Natural killer cell (primary cell): ENCODE results near the gene GALNT2. TPM values are rescaled to one million over a fixed set of nuclear protein-coding genes. Genes with fewer than 3 reads are reported as not detected.

ENCODE experiments used
- ATAC-seq, 3 donors: fragments of 150-1000 bp in 2 of 3; fragments of 200-7000 bp in 1 of 3; cut with Tn5 transposase; 1 replicate in 1 of 3; 2 replicates in 2 of 3; pipeline ENCODE4 v1.10.0; 2021; ENCODE audit warnings: mild to moderate bottlenecking in 2 of 3, moderate library complexity in 2 of 3
- DNase-seq, 2 donors: peaks; one replicate each; pipeline versions ENCODE4 v3.0.0 to v3.0.0-alpha.2; 2013 to 2021; ENCODE audit warnings: mixed read lengths in 1 of 2
- H3K27ac ChIP-seq: one replicate; pipeline ENCODE4 v1.5.1; 2013; ENCODE audit warnings: mild to moderate bottlenecking, low read length
- H3K27me3 ChIP-seq: one replicate; pipeline ENCODE4 v1.6.1; 2013; ENCODE audit warnings: low read length; ENCODE audit not compliant: control insufficient read depth, insufficient read depth
- H3K36me3 ChIP-seq: one replicate; pipeline ENCODE4 v1.6.1; 2013; ENCODE audit warnings: low read length; ENCODE audit not compliant: control insufficient read depth, insufficient read depth
- H3K4me1 ChIP-seq: one replicate; pipeline ENCODE4 v1.6.1; 2013; ENCODE audit warnings: low read length; ENCODE audit not compliant: control insufficient read depth, insufficient read depth
- H3K4me3 ChIP-seq: one replicate; pipeline ENCODE4 v1.5.1; 2013; ENCODE audit warnings: low read length
- H3K9me3 ChIP-seq: one replicate; pipeline ENCODE4 v1.6.1; 2013; ENCODE audit warnings: low read length; ENCODE audit not compliant: control insufficient read depth, insufficient read depth
- H3K27ac Mint-ChIP-seq, 2 donors: one replicate each; pipeline ENCODE4 v1.8.0; 2022; ENCODE audit warnings: mild to moderate bottlenecking in 2 of 2, mixed read lengths in 2 of 2, moderate library complexity in 1 of 2
- H3K27me3 Mint-ChIP-seq, 2 donors: one replicate each; pipeline ENCODE4 v1.8.0; 2022; ENCODE audit warnings: low read depth in 2 of 2, mixed read lengths in 2 of 2
- H3K36me3 Mint-ChIP-seq: one replicate; pipeline ENCODE4 v1.8.0; 2022; ENCODE audit warnings: mixed read lengths
- H3K4me1 Mint-ChIP-seq, 2 donors: one replicate each; pipeline ENCODE4 v1.8.0; 2022; ENCODE audit warnings: mixed read lengths in 2 of 2
- H3K4me3 Mint-ChIP-seq: one replicate; pipeline ENCODE4 v1.8.0; 2022; ENCODE audit warnings: mild to moderate bottlenecking, moderate library complexity, mixed read lengths
- H3K9me3 Mint-ChIP-seq, 2 donors: one replicate each; pipeline ENCODE4 v1.8.0; 2022; ENCODE audit warnings: mixed read lengths in 2 of 2
- WGBS: methylation state at CpG from one replicate; pipeline ENCODE4 v1.1.7; 2013; ENCODE audit warnings: missing lambda C conversion rate; ENCODE audit not compliant: insufficient coverage; 5-methylcytosine and 5-hydroxymethylcytosine counted together
- intact Hi-C: fragments of 100-400 bp; cut with micrococcal nuclease; formaldehyde crosslinking; loops from one replicate; pipeline ENCODE4 v1.14.2; 2022
- total RNA-seq, 4 donors: library from RNA; stranded (reverse); fragments of 120-200 nt in 1 of 4; gene quantifications; one replicate each; pipeline versions ENCODE4 v1.2.3 to v1.2.4, GENCODE V29; 2013 to 2022
- TF ChIP-seq, protein P1 (sequence below): fragments of 200-600 bp; IDR thresholded peaks from one replicate; pipeline ENCODE4 v1.8.0; 2022; ENCODE audit warnings: antibody characterized with exemption

The GALNT2 gene
- total RNA-seq, 3 donors from 2014 or later (not counting 1 experiment from before 2014, with no cell fraction given) = 31.2 to 53.6 (median 47.3) TPM

DNA sequence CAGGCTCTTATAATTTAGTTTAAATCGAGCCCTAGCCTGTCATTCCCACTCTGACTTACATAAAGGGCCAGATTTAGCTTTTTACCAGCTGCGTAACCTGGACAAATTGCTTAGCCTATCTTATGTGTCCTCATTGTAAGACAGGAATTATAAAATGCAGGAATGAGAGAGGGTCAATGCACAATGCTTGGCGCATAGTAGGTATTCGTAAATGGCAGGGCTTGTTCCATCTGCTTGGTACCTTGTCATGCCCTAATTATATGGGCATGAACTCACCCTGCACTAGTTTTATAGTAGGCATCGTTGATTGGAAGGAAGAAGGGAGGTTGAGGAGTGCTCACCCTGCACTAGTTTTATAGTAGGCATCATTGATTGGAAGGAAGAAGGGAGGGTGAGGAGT, 108.8 kb downstream of the GALNT2 start:
- Histone ChIP-seq H3K4me3 (no peak overlapping the region), H3K27me3 (no peaks in the 10 kb centered on the region), H3K27ac (no peak overlapping the region), H3K36me3 (peaks cover 2% of the 10 kb centered on the region), H3K4me1 (peaks cover 9% of the 10 kb centered on the region), H3K9me3 (no peaks in the 10 kb centered on the region)
- Mint-ChIP-seq H3K4me3 (peak overlapping the region; percentile 69), H3K27ac (peak overlapping the region; percentile 36 to 90), H3K4me1 (peaks cover 34 to 42% of the 10 kb centered on the region in 2 donors), H3K27me3 (no peaks in the 10 kb centered on the region), H3K36me3 (no peaks in the 10 kb centered on the region), H3K9me3 (no peaks in the 10 kb centered on the region)
- intact Hi-C loops = no loop called here
- ATAC-seq = no peak
- TF ChIP-seq, protein P1, sequence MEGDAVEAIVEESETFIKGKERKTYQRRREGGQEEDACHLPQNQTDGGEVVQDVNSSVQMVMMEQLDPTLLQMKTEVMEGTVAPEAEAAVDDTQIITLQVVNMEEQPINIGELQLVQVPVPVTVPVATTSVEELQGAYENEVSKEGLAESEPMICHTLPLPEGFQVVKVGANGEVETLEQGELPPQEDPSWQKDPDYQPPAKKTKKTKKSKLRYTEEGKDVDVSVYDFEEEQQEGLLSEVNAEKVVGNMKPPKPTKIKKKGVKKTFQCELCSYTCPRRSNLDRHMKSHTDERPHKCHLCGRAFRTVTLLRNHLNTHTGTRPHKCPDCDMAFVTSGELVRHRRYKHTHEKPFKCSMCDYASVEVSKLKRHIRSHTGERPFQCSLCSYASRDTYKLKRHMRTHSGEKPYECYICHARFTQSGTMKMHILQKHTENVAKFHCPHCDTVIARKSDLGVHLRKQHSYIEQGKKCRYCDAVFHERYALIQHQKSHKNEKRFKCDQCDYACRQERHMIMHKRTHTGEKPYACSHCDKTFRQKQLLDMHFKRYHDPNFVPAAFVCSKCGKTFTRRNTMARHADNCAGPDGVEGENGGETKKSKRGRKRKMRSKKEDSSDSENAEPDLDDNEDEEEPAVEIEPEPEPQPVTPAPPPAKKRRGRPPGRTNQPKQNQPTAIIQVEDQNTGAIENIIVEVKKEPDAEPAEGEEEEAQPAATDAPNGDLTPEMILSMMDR = no peak
- DNase-seq = no peak
- WGBS = 81% methylated on average over 5 of the region's 5 CpGs

DNA sequence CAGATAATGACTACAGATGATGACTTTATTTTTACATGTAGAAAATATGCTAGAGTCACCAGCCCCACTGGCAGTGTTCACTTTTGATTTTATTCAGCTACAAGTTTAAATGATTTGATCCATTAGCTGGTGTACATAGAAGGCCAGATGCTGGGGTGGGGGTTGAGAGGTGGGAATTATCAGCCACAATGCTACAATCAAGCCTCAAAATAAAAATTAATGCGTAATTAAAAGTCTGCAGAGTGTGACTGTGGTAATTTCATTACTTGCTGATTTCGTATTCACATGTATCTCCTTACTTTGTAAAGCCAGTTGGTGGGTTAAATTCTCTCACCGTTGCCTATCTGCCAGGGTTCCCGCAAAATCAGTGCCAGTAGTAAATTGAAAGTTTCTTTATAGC, 109.3 kb downstream of the GALNT2 start:
- H3K4me1 Mint-ChIP-seq = peaks cover 34 to 47% of the 10 kb centered on the region in 2 donors
- Histone ChIP-seq H3K4me1 (peaks cover 9% of the 10 kb centered on the region), H3K27ac (no peak overlapping the region), H3K27me3 (no peaks in the 10 kb centered on the region), H3K36me3 (peaks cover 2% of the 10 kb centered on the region), H3K9me3 (no peaks in the 10 kb centered on the region), H3K4me3 (no peak overlapping the region)
- H3K36me3 Mint-ChIP-seq = no peaks in the 10 kb centered on the region
- no peak for ATAC-seq
- intact Hi-C loops = no loop called here
- H3K9me3 Mint-ChIP-seq = no peaks in the 10 kb centered on the region
- no peak for DNase-seq
- WGBS = 60% methylated on average over 3 of the region's 4 CpGs
- TF ChIP-seq, protein P1 = no peak
- peak overlapping the region; percentile 83 for H3K4me3 Mint-ChIP-seq
- H3K27me3 Mint-ChIP-seq = no peaks in the 10 kb centered on the region
- H3K27ac Mint-ChIP-seq = peak overlapping the region; percentile 36 to 90

DNA sequence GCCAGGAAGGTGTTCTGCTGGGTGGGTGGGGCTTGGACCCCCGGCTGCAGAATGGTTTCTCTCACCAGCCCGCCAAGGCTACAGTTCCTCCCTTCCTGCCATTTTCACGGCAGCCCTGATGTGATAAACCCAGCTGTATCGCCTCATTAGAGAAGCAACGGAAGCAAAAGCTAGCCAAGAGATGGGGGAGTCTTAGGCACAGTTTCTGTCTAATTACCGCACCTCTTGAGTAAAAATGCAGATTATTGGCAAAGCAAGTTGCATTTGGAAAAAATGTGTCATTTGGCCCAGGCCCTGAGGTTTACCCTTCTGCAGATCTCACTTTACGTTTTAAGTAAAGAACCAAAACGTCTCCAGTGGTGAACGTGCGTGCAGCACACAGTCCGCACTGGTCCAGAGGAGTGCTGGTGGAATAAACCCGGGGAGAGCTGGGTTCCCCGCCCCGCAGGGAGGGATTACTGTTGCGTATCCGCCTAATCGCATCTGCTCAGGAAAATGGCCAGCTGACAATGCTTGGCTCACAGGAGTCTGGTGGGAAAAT, 109.9 kb downstream of the GALNT2 start:
- no peak overlapping the region for H3K4me3 ChIP-seq
- no peaks in the 10 kb centered on the region for H3K27me3 ChIP-seq
- TF ChIP-seq, protein P1 = no peak
- H3K4me1 Mint-ChIP-seq = peaks cover 34 to 47% of the 10 kb centered on the region in 2 donors
- DNase-seq = no peak
- H3K4me3 Mint-ChIP-seq = peak overlapping the region; percentile 83
- H3K27ac ChIP-seq = peak overlapping the region; percentile 48
- ATAC-seq = peak; percentile 83 to 93 (median 85)
- H3K36me3 ChIP-seq = peaks cover 2% of the 10 kb centered on the region
- peaks cover 9% of the 10 kb centered on the region for H3K4me1 ChIP-seq
- H3K36me3 Mint-ChIP-seq = no peaks in the 10 kb centered on the region
- no peaks in the 10 kb centered on the region for H3K27me3 Mint-ChIP-seq
- no peaks in the 10 kb centered on the region for H3K9me3 Mint-ChIP-seq
- peak overlapping the region; percentile 36 to 90 for H3K27ac Mint-ChIP-seq
- intact Hi-C loops = no loop called here
- 59% methylated on average over 17 of the region's 17 CpGs for WGBS
- no peaks in the 10 kb centered on the region for H3K9me3 ChIP-seq

DNA sequence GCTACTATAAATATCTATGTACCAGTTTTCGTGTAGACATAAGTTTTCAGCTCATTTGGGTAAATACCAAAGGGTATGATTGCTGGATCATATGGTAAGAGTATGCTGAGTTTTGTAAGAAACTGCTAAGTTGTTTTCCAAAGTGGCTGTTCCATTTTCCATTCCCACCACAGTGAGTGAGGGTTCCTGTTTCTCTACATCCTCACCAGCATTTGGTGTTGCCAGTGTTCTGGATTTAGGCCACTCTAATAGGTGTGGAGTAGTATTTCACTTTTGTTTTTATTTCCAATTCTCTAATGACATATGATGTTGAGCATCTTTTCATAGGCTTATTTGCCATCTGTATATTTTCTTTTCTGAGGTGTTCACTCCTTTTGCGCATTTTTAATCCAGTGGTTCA, 112.2 kb downstream of the GALNT2 start:
- H3K27me3 ChIP-seq = no peaks in the 10 kb centered on the region
- H3K27ac ChIP-seq = no peak overlapping the region
- Mint-ChIP-seq H3K27ac (no peak overlapping the region), H3K36me3 (peaks cover under 1% of the 10 kb centered on the region), H3K27me3 (no peaks in the 10 kb centered on the region), H3K4me3 (no peak overlapping the region), H3K4me1 (peaks cover 31 to 51% of the 10 kb centered on the region in 2 donors), H3K9me3 (no peaks in the 10 kb centered on the region)
- TF ChIP-seq, protein P1 = no peak
- no peaks in the 10 kb centered on the region for H3K9me3 ChIP-seq
- ATAC-seq (no peak), DNase-seq (no peak)
- intact Hi-C loops = no loop called here
- peaks cover 9% of the 10 kb centered on the region for H3K4me1 ChIP-seq
- no peak overlapping the region for H3K4me3 ChIP-seq
- whole genome bisulfite sequencing = 100% methylated on average over 2 of the region's 2 CpGs
- H3K36me3 ChIP-seq = peaks cover 2% of the 10 kb centered on the region
